ENCODE results near the gene UMOD.

The UMOD gene

DNA sequence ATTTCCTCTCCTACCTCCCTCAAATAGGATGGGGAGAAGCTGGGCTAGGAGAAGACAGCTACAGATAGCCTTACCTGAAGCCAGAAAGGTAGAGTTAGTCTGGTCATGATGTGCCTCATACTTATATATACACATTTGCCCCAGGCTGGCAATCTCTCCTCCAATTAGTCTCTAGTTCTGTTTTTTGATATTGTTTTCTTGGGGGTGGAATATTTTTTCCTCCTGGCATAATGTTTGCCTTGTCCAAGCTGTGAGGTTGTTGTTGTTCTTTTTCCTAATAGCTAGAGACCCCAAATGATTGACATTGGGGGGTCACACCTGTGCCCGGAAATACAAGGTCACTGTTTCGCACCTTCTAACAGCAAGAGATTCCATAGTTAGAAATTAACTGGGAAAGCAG lies at the start of gene UMOD:
TSS of gene UMOD (minus strand) at position 101 of the 400 bp plus-strand sequence. CDS start 1,978 bp downstream, outside the sequence.
- H3K9me3 ChIP-seq (ENCODE audit: control insufficient read depth, insufficient read depth, low read length), result no peaks in the 10 kb centered on the region
- H3K4me3 ChIP-seq (ENCODE audit: low read depth, low read length), result no peak within 1 kb of the TSS
- H3K9ac ChIP-seq (ENCODE audit: low read depth, low read length), result no peak within 1 kb of the TSS
- H3K4me1 ChIP-seq (ENCODE audit: control insufficient read depth, insufficient read depth, low read length), result no peaks in the 10 kb centered on the region
- H3K27me3 ChIP-seq (ENCODE audit: control insufficient read depth, insufficient read depth, low read length), result no peaks in the 10 kb centered on the region
- H3K36me3 ChIP-seq (ENCODE audit: control insufficient read depth, insufficient read depth, low read length), result no peaks in the 10 kb centered on the region

DNA sequence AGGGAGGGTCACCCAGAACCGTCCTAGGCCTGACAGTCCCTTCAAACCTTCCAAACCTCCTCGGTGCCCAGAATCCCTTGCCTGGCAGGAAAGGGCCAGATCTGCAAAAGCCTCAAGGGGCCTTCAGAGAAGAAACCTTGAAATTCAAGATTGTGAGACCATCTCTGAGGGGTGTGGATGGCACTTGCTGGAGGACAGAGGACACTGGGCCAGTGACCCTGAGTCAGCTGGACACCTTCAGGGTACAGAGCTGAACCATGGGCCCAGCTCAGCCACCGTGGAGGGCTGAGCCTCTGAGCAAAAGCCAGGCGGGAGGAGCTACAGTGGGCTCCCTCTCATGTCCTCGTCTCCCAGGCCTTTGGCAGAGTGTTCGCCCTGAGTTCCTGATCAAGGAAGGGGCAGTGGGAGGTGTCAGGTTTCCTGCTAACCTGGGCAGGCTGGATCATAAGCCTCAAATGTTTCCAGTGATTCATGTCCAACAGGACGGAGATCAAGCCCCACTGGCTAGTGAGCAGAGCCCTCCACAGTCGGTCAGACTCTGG lies 49.0 kb upstream of the UMOD start:
- Histone ChIP-seq H3K36me3 (ENCODE audit: control insufficient read depth, insufficient read depth, low read length) (no peaks in the 10 kb centered on the region), H3K27me3 (ENCODE audit: control insufficient read depth, insufficient read depth, low read length) (no peaks in the 10 kb centered on the region), H3K9ac (ENCODE audit: low read depth, low read length) (no peak overlapping the region), H3K4me3 (ENCODE audit: low read depth, low read length) (no peak overlapping the region), H3K9me3 (ENCODE audit: control insufficient read depth, insufficient read depth, low read length) (no peaks in the 10 kb centered on the region), H3K4me1 (ENCODE audit: control insufficient read depth, insufficient read depth, low read length) (no peaks in the 10 kb centered on the region)

DNA sequence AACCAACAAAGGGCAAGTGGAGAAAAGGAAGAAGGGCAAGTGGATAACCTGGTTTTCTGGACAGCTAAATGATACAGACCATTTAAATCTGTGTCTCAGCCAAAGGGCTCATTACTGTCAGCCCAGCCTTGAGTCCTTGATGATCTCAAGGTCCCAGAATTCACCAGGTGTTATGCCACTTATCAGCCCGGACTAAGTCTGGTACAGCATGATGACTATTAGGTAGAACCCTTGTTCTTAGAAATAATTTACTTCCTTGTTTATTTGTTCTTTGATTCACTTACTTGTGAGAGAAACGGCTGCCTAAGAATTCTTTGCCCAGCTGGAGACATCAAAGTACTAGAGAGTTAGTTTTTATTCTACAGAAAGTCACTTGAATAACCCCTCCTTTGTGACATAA lies 48.6 kb upstream of the UMOD start:
- Histone ChIP-seq H3K4me3 (ENCODE audit: low read depth, low read length) (no peak overlapping the region), H3K27me3 (ENCODE audit: control insufficient read depth, insufficient read depth, low read length) (no peaks in the 10 kb centered on the region), H3K9me3 (ENCODE audit: control insufficient read depth, insufficient read depth, low read length) (no peaks in the 10 kb centered on the region), H3K4me1 (ENCODE audit: control insufficient read depth, insufficient read depth, low read length) (no peaks in the 10 kb centered on the region), H3K36me3 (ENCODE audit: control insufficient read depth, insufficient read depth, low read length) (no peaks in the 10 kb centered on the region), H3K9ac (ENCODE audit: low read depth, low read length) (no peak overlapping the region)

DNA sequence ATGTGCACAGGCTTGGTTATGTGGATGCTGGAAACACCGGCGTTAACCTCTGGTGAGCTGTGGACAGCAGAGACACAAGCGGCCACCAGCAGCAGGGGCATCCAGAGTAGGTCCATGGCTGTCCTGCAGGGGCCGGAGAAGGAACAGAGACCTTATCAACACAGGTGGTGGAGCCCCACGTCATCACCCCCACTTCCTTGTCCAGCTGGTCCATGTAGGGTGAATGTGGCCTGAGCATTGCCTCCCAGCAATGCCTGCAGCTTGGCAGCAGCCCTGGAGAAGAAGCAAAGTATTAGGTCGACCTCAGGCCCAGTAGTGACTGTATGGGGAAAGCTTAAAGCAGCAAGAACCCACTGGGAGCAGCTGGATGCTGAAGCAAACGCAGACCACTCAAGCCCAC lies 46.7 kb upstream of the UMOD start:
- H3K9ac ChIP-seq (ENCODE audit: low read depth, low read length), result no peak overlapping the region
- no peaks in the 10 kb centered on the region for H3K36me3 ChIP-seq (ENCODE audit: control insufficient read depth, insufficient read depth, low read length)
- no peaks in the 10 kb centered on the region for H3K9me3 ChIP-seq (ENCODE audit: control insufficient read depth, insufficient read depth, low read length)
- no peaks in the 10 kb centered on the region for H3K27me3 ChIP-seq (ENCODE audit: control insufficient read depth, insufficient read depth, low read length)
- no peaks in the 10 kb centered on the region for H3K4me1 ChIP-seq (ENCODE audit: control insufficient read depth, insufficient read depth, low read length)
- no peak overlapping the region for H3K4me3 ChIP-seq (ENCODE audit: low read depth, low read length)

DNA sequence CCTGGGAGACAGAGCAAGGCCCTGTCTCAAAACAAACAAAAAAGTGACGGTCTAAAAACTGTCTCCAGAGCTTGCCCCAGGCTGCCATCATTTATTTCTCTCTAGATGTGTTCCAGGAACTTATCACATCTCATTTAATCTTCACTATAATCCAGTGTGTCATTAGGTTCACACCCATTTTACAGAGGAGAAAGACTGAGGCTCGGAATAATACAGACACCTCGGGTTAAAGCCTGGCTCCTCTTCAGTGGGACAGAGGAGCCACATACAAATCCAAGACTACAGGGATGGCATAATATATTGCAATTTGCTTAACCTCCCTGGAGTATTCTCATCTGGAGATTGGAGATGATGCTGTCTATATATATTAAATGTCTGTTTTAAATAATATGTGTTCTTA lies 46.1 kb upstream of the UMOD start:
- Histone ChIP-seq H3K27me3 (ENCODE audit: control insufficient read depth, insufficient read depth, low read length) (no peaks in the 10 kb centered on the region), H3K9ac (ENCODE audit: low read depth, low read length) (no peak overlapping the region), H3K9me3 (ENCODE audit: control insufficient read depth, insufficient read depth, low read length) (no peaks in the 10 kb centered on the region), H3K36me3 (ENCODE audit: control insufficient read depth, insufficient read depth, low read length) (no peaks in the 10 kb centered on the region), H3K4me1 (ENCODE audit: control insufficient read depth, insufficient read depth, low read length) (no peaks in the 10 kb centered on the region), H3K4me3 (ENCODE audit: low read depth, low read length) (no peak overlapping the region)

DNA sequence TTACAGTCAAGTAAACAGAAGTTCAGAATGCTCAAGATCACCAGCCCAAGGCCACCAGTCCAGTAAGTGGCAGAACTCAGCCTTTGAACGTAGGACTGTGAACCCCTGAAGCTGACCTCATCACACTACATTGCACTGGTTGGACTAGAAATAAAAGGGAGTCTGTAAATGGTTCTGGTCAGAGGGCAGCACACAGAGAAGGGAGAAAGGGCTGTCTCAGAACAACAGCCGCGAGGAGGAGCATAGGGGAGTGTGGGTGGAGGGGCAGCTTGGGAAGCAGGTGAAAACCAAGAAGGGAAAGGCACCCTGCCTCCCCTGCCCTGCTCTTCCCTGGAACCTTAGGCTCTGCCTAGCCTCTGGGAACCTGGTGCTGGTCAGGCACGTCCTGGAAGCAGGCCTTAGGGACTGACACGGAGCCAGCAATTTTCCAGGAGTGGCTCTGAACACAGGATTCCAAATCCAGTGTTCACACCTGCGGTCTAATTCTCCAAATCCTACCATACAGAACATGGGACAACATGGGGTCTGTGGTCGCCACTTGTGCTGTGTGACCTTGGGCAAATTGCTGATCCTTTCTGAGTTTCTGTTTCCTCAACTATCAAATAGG lies 45.1 kb upstream of the UMOD start:
- Histone ChIP-seq H3K9ac (ENCODE audit: low read depth, low read length) (no peak overlapping the region), H3K4me1 (ENCODE audit: control insufficient read depth, insufficient read depth, low read length) (no peaks in the 10 kb centered on the region), H3K4me3 (ENCODE audit: low read depth, low read length) (no peak overlapping the region), H3K27me3 (ENCODE audit: control insufficient read depth, insufficient read depth, low read length) (no peaks in the 10 kb centered on the region), H3K36me3 (ENCODE audit: control insufficient read depth, insufficient read depth, low read length) (no peaks in the 10 kb centered on the region), H3K9me3 (ENCODE audit: control insufficient read depth, insufficient read depth, low read length) (no peaks in the 10 kb centered on the region)

DNA sequence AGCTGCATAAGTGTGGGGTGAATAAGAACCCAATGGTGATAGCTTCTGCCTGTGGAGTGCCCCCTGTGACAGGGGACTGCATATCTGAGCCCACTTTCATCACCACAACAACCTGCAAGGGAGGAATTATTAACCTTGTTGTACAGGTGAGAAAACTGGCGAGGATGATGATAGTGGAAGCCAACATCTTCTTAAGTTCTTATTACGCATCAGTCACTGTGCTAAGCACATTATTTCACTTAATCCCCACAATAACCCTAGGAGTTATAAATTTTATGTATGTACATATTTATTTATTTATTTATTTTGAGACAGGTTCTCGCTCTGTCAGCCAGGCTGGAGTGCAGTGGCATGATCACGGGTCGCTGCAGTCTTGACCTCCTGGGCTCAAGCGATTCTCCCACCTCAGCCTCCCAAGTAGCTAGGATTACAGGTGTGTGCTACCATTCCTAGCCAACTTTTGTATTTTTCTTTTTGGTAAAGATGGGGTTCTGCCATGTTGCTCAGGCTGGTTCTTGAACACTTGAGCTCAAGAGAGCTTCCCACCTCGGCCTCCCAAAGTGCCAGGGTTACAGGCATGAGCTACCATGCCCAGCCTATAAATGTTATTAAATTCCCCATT lies 44.4 kb upstream of the UMOD start:
- Histone ChIP-seq H3K36me3 (ENCODE audit: control insufficient read depth, insufficient read depth, low read length) (no peaks in the 10 kb centered on the region), H3K4me1 (ENCODE audit: control insufficient read depth, insufficient read depth, low read length) (no peaks in the 10 kb centered on the region), H3K27me3 (ENCODE audit: control insufficient read depth, insufficient read depth, low read length) (no peaks in the 10 kb centered on the region), H3K9me3 (ENCODE audit: control insufficient read depth, insufficient read depth, low read length) (no peaks in the 10 kb centered on the region), H3K4me3 (ENCODE audit: low read depth, low read length) (no peak overlapping the region), H3K9ac (ENCODE audit: low read depth, low read length) (no peak overlapping the region)

DNA sequence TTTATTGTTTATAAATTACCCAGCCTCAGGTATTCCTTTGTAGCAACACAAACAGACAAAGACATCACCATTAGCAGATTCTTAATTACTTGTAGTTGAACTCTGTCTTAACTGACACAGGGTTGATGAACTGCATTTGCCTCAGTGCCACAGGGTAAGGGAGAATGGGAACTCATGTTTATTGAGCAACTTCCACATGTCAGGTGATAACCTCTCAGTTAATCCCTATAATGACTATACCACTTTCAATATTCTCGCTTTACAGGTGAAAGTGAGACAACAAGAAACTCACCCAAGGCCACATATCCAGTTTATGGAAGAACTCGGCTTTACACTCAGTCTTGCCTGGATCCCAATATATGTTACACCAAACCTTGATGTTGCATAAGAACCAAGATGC lies 43.4 kb upstream of the UMOD start:
- no peaks in the 10 kb centered on the region for H3K36me3 ChIP-seq (ENCODE audit: control insufficient read depth, insufficient read depth, low read length)
- no peaks in the 10 kb centered on the region for H3K27me3 ChIP-seq (ENCODE audit: control insufficient read depth, insufficient read depth, low read length)
- no peaks in the 10 kb centered on the region for H3K4me1 ChIP-seq (ENCODE audit: control insufficient read depth, insufficient read depth, low read length)

DNA sequence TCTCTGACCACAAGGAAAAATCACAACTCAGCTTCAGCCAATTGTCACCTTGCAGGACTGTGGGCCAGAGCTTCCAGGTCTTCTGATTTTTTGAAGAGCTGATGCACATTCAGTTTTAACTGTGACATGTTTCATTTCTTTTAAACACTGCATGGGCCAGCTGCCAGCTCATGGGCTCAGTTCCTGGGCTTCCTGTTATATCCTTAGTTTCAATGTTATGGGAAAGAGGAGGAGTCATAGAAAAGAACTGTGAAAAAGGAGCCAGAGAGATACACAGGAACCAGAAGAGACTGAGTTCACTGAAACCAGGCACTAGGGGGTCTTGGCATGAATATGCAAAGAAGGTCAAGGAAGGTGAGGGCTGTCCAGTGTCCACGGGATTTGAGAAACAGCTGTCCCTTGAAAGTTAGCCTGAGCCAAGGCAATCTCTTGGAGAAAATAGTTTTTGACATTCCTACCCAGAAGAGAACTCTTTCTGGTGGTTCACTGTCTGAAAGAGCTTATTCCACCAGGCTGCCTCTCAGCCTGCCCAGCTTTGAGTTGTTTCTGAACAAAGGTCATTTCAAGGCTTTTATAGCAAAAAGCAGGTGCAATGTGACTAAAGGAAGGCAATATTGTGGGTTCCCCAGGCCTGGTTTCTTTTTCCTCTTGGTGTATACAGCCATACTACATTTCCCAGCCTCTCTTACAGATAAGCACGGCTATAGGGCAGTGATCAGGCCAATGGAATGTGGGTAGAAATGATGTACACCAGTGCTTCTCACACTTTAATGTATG lies 41.5 kb upstream of the UMOD start:
- H3K27me3 ChIP-seq (ENCODE audit: control insufficient read depth, insufficient read depth, low read length), result no peaks in the 10 kb centered on the region
- H3K9ac ChIP-seq (ENCODE audit: low read depth, low read length), result no peak overlapping the region
- H3K4me1 ChIP-seq (ENCODE audit: control insufficient read depth, insufficient read depth, low read length), result no peaks in the 10 kb centered on the region
- H3K36me3 ChIP-seq (ENCODE audit: control insufficient read depth, insufficient read depth, low read length), result no peaks in the 10 kb centered on the region
- H3K4me3 ChIP-seq (ENCODE audit: low read depth, low read length), result no peak overlapping the region
- H3K9me3 ChIP-seq (ENCODE audit: control insufficient read depth, insufficient read depth, low read length), result no peaks in the 10 kb centered on the region

More for the DNA sequence above, 43.4 kb upstream of the UMOD start:
- Histone ChIP-seq H3K9me3 (ENCODE audit: control insufficient read depth, insufficient read depth, low read length) (no peaks in the 10 kb centered on the region), H3K4me3 (ENCODE audit: low read depth, low read length) (no peak overlapping the region), H3K9ac (ENCODE audit: low read depth, low read length) (no peak overlapping the region)

DNA sequence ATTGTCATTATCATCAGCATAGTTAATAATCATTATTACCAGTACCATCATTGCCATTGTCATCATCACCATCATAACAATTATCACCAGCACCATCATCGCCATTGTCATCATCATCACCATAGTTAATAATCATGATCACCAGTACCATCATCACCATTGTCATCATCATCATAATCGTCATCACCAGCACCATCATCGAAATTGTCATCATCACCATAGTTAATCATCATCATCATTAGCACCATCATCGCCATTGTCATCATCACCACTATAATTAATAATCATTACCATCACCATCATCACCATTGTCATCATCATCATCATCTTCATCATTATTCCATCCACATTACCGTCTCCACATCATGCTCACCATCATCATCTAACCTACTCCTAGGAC lies 38.5 kb upstream of the UMOD start:
- H3K27me3 ChIP-seq (ENCODE audit: control insufficient read depth, insufficient read depth, low read length), result no peaks in the 10 kb centered on the region
- H3K4me1 ChIP-seq (ENCODE audit: control insufficient read depth, insufficient read depth, low read length), result no peaks in the 10 kb centered on the region
- H3K9ac ChIP-seq (ENCODE audit: low read depth, low read length), result no peak overlapping the region
- H3K36me3 ChIP-seq (ENCODE audit: control insufficient read depth, insufficient read depth, low read length), result no peaks in the 10 kb centered on the region
- H3K4me3 ChIP-seq (ENCODE audit: low read depth, low read length), result no peak overlapping the region
- no peaks in the 10 kb centered on the region for H3K9me3 ChIP-seq (ENCODE audit: control insufficient read depth, insufficient read depth, low read length)

DNA sequence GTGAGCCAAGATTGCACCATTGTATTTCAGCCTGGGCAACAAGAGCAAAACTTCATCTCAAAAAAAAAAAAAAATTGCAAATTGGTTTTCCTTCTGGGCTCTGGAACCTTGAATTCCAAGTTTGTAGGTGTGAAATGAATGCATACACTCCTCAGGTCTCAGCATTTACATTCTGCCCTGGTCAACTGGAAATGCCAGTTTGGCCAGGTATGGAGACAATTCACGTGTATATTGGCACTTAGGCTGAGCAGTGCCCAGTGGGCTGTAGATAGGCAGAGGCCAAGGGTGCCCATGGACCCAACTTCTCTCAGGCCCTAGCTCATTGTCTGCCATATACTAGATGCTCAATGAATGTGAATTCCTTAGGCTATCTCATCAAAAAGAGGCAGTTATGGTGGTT lies 36.3 kb upstream of the UMOD start:
- H3K9ac ChIP-seq (ENCODE audit: low read depth, low read length), result no peak overlapping the region
- no peaks in the 10 kb centered on the region for H3K27me3 ChIP-seq (ENCODE audit: control insufficient read depth, insufficient read depth, low read length)
- H3K36me3 ChIP-seq (ENCODE audit: control insufficient read depth, insufficient read depth, low read length), result no peaks in the 10 kb centered on the region

DNA sequence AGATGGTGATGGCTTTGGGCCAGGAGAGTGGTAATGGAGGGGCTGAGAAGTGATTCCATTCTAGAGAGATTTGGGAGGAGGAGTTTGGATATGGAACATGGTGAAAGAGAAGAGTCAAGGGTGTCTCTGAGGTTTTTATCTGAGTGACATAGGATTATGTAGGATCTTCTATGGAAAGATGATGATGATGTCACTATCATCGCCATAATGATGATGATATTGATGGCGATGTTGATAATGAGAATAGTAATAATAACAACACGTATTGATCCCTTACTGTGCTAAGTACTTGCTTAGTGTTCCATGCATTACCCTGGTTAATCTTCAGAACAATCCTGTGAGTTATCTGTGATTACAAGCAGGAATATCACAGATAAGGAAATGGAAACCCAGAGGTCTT lies 35.5 kb upstream of the UMOD start:
- Histone ChIP-seq H3K9me3 (ENCODE audit: control insufficient read depth, insufficient read depth, low read length) (no peaks in the 10 kb centered on the region), H3K36me3 (ENCODE audit: control insufficient read depth, insufficient read depth, low read length) (no peaks in the 10 kb centered on the region), H3K27me3 (ENCODE audit: control insufficient read depth, insufficient read depth, low read length) (no peaks in the 10 kb centered on the region), H3K9ac (ENCODE audit: low read depth, low read length) (no peak overlapping the region), H3K4me3 (ENCODE audit: low read depth, low read length) (no peak overlapping the region), H3K4me1 (ENCODE audit: control insufficient read depth, insufficient read depth, low read length) (no peaks in the 10 kb centered on the region)

More for the DNA sequence above, 36.3 kb upstream of the UMOD start:
- Histone ChIP-seq H3K9me3 (ENCODE audit: control insufficient read depth, insufficient read depth, low read length) (no peaks in the 10 kb centered on the region), H3K4me1 (ENCODE audit: control insufficient read depth, insufficient read depth, low read length) (no peaks in the 10 kb centered on the region), H3K4me3 (ENCODE audit: low read depth, low read length) (no peak overlapping the region)
